Mesodermal cell (in vitro differentiated cells): ENCODE measurements around the gene CREBBP.

Experiments
- H3K27ac ChIP-seq: 2 replicates; pipeline ENCODE4 v1.7.0; 2013; ENCODE audit warnings: mild to moderate bottlenecking, low read depth, low read length, moderate library complexity; ENCODE audit not compliant: severe bottlenecking
- H3K36me3 ChIP-seq: 2 replicates; pipeline ENCODE4 v1.7.1; 2013; ENCODE audit warnings: mild to moderate bottlenecking, low read length, moderate library complexity; ENCODE audit not compliant: control insufficient read depth, insufficient read depth
- H3K4me1 ChIP-seq: one replicate; pipeline ENCODE4 v1.7.1; 2013; ENCODE audit warnings: mild to moderate bottlenecking, low read length; ENCODE audit not compliant: insufficient read depth, control insufficient read depth, poor library complexity, severe bottlenecking
- H3K4me3 ChIP-seq: 2 replicates; pipeline ENCODE4 v1.7.0; 2013; ENCODE audit warnings: low read length, control low read depth, mild to moderate bottlenecking; ENCODE audit not compliant: insufficient read depth, poor library complexity, severe bottlenecking; ENCODE audit errors: extremely low read depth
- H3K9me3 ChIP-seq: 2 replicates; pipeline ENCODE4 v1.7.1; 2013; ENCODE audit warnings: mild to moderate bottlenecking, low read length, moderate library complexity; ENCODE audit not compliant: control insufficient read depth
- WGBS, 2 experiments: methylation state at CpG; one replicate each; pipeline ENCODE4 v1.1.5; 2013; ENCODE audit warnings: missing lambda C conversion rate in 2 of 2; ENCODE audit not compliant: insufficient coverage in 2 of 2; 5-methylcytosine and 5-hydroxymethylcytosine counted together

CREBBP gene

DNA sequence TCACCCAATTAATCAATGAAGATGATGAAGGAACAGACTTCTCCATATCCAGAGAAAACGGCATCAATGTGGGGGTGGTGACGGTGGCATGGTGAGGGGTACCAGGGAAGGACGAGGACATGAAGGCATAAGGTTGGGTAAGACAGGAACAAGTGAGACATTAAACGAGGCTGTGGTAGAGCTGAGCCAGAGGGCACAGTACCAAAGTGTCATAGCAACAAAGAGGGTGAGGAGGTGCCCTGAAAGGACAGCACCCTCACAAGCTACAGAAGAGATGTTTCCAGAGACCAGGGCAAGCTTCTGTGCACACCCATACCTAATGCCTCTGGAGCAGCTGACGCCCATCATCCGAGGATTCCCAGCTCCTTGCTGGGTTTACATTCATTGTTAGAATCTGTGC, 105.7 kb downstream of the CREBBP start:
- Histone ChIP-seq H3K4me1 (no peaks in the 10 kb centered on the region), H3K4me3 (no peak overlapping the region), H3K27ac (no peak overlapping the region), H3K36me3 (peaks cover 95% of the 10 kb centered on the region), H3K9me3 (no peaks in the 10 kb centered on the region)
- 86 to 93% methylated on average over 4 to 6 of the region's 6 CpGs for WGBS, 2 experiments

DNA sequence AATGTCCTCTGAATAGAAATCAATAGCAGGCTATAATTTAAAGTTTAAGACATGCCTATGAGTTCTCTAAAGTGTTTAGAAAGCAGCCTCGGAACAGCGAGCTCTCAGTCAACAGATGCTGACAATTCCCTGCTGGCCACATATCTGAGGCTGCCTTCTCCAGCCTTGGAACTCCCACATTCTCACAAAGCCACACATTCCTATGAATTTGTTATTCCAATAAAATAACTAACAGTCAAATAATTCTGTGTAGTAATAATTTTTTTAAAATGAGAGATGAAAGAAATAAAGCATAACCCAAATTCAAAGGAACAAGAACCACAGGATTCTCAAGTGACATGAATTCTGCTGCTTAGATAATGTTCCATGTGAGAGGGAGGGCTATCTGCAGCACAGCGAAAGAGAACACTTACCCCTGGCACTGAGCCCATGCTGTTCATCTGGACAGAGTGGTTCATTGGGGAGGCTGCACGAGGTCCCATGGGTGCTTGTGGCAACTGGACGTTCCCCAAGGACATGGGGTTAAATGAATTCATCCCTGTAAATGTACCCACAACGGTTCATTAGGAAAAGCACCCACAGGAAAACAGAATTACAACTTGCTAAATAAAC, 106.3 kb downstream of the CREBBP start:
- WGBS, 2 experiments = 93 to 95% methylated on average over 4 of the region's 6 CpGs
- H3K4me3 ChIP-seq = no peak overlapping the region

DNA sequence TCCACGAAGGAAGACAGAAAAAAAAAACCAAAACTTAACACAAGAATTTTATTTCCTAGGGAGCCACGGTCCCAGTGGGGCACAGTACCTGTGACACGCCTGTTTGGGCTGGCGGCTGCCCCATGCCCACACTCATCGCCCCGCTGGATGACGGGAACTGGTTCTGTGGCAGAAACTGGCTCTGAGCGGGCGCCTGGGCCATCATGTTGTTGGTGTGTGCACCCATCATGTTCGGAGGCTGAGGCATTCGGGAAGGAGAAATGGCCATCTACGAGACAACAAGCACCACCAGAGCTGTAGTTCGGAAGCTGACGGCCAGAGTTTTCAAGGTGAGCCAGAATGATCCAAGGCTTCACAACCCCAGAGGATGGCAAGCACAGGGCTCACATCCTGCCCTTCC, 106.8 kb downstream of the CREBBP start:
- WGBS, 2 experiments = 93 to 96% methylated on average over 13 to 14 of the region's 14 CpGs
- no peak overlapping the region for H3K27ac ChIP-seq
- no peaks in the 10 kb centered on the region for H3K9me3 ChIP-seq
- H3K4me3 ChIP-seq = no peak overlapping the region
- no peaks in the 10 kb centered on the region for H3K4me1 ChIP-seq
- H3K36me3 ChIP-seq = peaks cover 96% of the 10 kb centered on the region

More for the DNA sequence above, 106.3 kb downstream of the CREBBP start:
- Histone ChIP-seq H3K27ac (no peak overlapping the region), H3K4me1 (no peaks in the 10 kb centered on the region), H3K36me3 (peaks cover 95% of the 10 kb centered on the region), H3K9me3 (no peaks in the 10 kb centered on the region)

DNA sequence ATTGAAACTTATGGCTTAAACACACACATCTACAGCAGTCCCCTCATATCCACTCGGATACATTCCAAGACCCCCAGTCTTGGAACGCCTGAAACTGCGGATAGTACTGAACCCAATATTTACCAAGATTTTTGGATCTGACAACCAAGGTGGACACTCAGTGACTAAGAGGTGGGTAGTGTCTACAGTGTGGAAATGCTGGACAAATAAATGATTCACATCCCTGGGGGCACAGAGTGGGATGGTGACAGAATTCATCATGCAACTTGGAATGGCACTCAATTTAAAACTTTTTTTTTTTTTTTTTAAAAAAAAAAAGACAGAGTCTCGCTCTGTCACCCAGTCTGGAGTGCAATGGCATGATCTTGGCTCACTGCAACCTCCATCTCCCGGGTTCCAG, 109.0 kb downstream of the CREBBP start:
- WGBS, 2 experiments = 83% methylated on average over 1 of the region's 5 CpGs; no CpG with 5 or more reads in 1 of the 2 experiments
- H3K36me3 ChIP-seq = peaks cover 100% of the 10 kb centered on the region
- no peak overlapping the region for H3K27ac ChIP-seq
- no peaks in the 10 kb centered on the region for H3K9me3 ChIP-seq
- no peaks in the 10 kb centered on the region for H3K4me1 ChIP-seq
- H3K4me3 ChIP-seq = no peak overlapping the region

DNA sequence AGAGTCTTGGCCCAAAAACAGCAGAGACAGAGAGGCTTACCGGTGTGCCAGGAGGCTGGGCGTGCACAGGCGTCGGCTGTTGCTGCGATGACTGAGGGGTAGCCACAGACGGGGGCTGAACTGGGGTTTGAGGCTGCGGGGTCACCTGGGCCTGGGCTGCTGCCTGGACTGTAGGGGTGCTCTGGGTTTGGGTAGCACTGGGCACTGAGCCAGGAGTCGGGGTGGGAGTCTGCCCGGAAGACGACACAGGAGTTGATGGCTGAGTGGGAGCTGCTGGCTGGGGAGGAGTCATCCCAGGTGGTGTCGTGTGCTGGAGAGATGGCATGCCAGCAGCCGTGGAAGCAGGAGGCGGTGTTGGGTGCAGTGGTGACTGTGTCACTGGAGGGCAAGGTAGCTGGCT, 110.0 kb downstream of the CREBBP start:
- no peak overlapping the region for H3K4me3 ChIP-seq
- H3K36me3 ChIP-seq = peaks cover 100% of the 10 kb centered on the region

DNA sequence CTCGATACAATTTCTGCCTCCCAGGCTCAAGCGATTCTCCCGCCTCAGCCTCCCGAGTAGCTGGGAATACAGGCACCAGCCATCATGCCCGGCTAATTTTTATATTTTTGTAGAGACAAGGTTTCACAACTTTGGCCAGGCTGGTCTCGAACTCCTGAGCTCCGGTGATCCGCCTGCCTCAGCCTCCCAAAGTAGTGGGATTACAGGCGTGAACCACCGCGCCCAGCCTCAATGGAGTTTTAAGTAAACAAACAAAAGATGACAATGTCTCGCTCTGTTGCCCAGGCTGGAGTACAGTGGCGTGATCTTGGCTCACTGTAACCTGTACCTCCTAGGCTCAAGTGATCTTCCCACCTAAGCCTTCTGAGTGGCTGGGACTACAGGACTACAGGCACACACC, 110.6 kb downstream of the CREBBP start:
- 95 to 97% methylated on average over 12 to 13 of the region's 13 CpGs for WGBS, 2 experiments
- no peaks in the 10 kb centered on the region for H3K9me3 ChIP-seq
- no peaks in the 10 kb centered on the region for H3K4me1 ChIP-seq
- H3K36me3 ChIP-seq = peaks cover 100% of the 10 kb centered on the region
- no peak overlapping the region for H3K27ac ChIP-seq
- H3K4me3 ChIP-seq = no peak overlapping the region

More for the DNA sequence above, 110.0 kb downstream of the CREBBP start:
- no peaks in the 10 kb centered on the region for H3K9me3 ChIP-seq
- no peaks in the 10 kb centered on the region for H3K4me1 ChIP-seq
- 88 to 98% methylated on average over 13 of the region's 13 CpGs for WGBS, 2 experiments
- H3K27ac ChIP-seq = no peak overlapping the region

DNA sequence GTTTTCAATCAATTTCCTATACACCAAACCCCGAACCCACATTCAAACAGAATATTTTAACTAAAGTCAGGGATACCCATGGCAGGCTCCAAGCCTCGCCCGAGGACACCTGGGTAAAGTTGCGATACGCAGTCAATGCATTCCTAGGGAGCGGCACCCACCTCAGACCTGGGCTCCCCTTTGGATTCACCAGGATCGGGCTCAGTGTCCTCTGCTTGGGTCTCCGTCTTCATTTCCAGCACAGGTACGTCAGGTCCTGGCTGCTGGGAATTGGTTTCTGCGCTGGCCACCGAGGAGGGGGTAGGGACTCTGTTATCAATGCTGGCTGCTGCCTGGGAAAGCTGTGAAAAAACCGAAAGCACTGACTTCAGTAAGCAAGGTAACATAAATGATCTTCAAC, 111.5 kb downstream of the CREBBP start:
- Histone ChIP-seq H3K27ac (no peak overlapping the region), H3K4me1 (no peaks in the 10 kb centered on the region), H3K36me3 (peaks cover 95% of the 10 kb centered on the region), H3K4me3 (no peak overlapping the region), H3K9me3 (no peaks in the 10 kb centered on the region)
- 94 to 96% methylated on average over 11 of the region's 12 CpGs for WGBS, 2 experiments

DNA sequence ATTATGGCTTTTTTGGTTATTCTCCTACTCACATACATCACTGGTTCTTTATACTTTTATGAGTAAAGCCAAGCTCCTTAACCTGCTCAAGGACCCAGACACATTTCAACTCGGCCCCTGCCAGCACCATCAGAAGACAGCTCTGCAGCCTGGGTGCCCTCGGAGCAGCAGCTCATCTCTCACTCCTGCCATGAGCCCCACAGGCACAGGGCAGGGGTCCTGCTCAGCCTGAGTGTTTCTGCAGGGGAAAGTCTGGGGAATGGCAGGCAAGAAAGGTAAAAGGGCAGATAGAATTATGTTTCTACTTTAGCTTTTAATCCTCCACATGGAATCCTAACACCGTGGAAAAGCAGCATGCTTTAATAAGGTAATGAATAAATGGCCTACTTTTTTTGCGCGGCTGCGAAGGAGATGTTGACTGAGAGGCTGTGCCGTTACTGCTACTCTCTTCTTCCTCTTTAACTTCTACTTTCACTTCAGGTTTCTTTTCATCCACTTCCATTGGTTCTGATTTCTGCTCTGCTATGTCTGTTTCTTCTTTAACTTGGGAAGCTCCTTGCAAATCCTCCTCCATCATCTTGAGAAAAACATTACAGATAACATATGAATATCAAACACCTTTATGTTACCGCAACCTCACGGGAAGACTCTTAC, 113.1 kb downstream of the CREBBP start:
- WGBS, 2 experiments = 95 to 100% methylated on average over 4 to 9 of the region's 9 CpGs
- Histone ChIP-seq H3K36me3 (peaks cover 92% of the 10 kb centered on the region), H3K9me3 (no peaks in the 10 kb centered on the region), H3K4me1 (no peaks in the 10 kb centered on the region), H3K27ac (no peak overlapping the region), H3K4me3 (no peak overlapping the region)

DNA sequence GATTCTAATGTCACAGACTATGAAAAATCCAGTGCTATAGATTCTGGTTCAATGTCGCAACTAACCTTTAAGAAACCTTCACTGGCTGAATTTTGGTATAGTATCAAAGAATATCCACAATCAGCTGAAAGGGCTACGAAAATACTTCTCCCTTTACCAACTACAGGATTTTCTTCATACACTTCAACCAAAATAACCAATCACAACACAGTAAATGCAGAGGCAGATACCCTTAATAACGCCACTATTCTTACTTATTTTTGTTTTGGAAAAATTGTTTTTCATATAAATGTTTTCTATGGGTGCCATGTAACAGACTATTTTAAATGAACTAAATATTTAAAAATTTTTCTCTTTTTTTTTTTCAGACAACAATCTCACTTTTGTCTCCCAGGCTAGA, 114.3 kb downstream of the CREBBP start:
- 80% methylated on average over 1 of the region's 3 CpGs for WGBS, 2 experiments
- Histone ChIP-seq H3K36me3 (peaks cover 90% of the 10 kb centered on the region), H3K4me3 (no peak overlapping the region), H3K9me3 (no peaks in the 10 kb centered on the region), H3K4me1 (no peaks in the 10 kb centered on the region), H3K27ac (no peak overlapping the region)

DNA sequence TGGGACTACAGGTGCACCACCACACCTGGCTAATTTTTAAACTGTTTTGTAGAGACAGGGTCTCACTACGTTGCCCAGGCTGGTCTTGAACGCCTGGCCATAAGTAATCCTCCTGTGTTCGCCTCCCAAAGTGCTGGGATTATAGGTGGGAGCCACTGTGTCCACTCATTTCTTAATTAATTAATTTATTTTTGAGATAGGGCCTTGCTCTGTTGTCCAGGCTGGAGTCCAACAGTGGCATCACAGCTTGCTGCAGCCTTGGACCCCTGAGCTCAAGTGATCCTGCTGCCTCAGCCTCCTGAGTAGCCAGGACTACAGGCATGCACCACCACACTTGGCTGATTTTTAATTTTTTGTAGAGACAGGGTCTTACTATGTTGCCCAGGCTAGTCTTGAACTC, 116.1 kb downstream of the CREBBP start:
- H3K4me1 ChIP-seq = no peaks in the 10 kb centered on the region
- H3K27ac ChIP-seq = no peak overlapping the region
- WGBS, 2 experiments = 71 to 100% methylated on average over 2 to 3 of the region's 3 CpGs
- H3K9me3 ChIP-seq = no peaks in the 10 kb centered on the region
- no peak overlapping the region for H3K4me3 ChIP-seq
- H3K36me3 ChIP-seq = peaks cover 86% of the 10 kb centered on the region

DNA sequence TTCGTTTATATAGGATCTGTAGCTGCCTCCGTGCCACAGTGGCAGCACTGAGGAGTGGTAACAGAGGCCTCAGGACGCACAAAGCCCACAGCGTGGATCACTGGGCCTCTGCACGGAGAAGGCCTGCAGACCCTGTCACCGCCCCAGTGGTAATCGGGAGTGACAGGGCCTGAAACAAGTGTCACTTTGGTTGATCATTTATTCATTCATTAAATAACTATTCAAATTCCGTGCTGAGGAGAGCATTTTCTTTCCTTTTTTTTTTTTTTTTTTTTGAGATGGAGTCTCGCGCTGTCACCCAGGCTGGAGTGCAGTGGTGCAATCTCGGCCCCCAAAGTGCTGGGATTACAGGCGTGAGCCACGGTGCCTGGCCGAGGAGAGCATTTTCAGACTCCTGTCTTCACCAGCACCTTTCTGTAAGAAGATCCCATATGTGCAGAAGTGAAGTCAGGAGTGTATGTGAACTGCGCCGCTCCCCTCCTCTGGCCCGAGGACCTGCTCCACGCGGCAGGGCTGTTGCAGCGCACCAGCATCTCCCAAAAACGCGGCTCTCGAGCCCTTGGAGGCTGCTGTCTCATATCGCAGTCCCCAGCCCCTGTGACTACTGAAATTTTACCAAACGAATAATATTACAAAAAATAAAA, 118.3 kb downstream of the CREBBP start:
- Histone ChIP-seq H3K27ac (no peak overlapping the region), H3K4me1 (no peaks in the 10 kb centered on the region), H3K9me3 (no peaks in the 10 kb centered on the region), H3K4me3 (no peak overlapping the region), H3K36me3 (peaks cover 84% of the 10 kb centered on the region)
- WGBS, 2 experiments = 99 to 100% methylated on average over 6 to 15 of the region's 25 CpGs
